IPS DF 6.9 (cell line): ENCODE measurements around the gene PPTC7.
"Not testable (repeated sequence)": the region's sequence is repeated elsewhere in the genome, so short reads cannot be mapped to it uniquely, and the experiment has no call there.

Experiments used
- DNase-seq: peaks from one replicate; pipeline ENCODE4 v3.0.0-alpha.2; 2013; ENCODE audit warnings: low read depth, low spot score
- H3K27ac ChIP-seq: one replicate; pipeline ENCODE4 v1.5.1; 2013; ENCODE audit warnings: low read length, control low read depth
- H3K27me3 ChIP-seq: 2 replicates; pipeline ENCODE4 v1.6.1; 2013; ENCODE audit warnings: mild to moderate bottlenecking, low read length; ENCODE audit not compliant: control insufficient read depth, insufficient read depth
- H3K36me3 ChIP-seq: 2 replicates; pipeline ENCODE4 v1.6.1; 2013; ENCODE audit warnings: low read length; ENCODE audit not compliant: control insufficient read depth, insufficient read depth
- H3K4me1 ChIP-seq: 2 replicates; pipeline ENCODE4 v1.6.1; 2013; ENCODE audit warnings: low read length; ENCODE audit not compliant: control insufficient read depth, insufficient read depth
- H3K4me3 ChIP-seq: 2 replicates; pipeline ENCODE4 v1.5.1; 2013; ENCODE audit warnings: mild to moderate bottlenecking, low read length
- H3K9me3 ChIP-seq: 2 replicates; pipeline ENCODE4 v1.6.1; 2013; ENCODE audit warnings: low read length, inconsistent platforms; ENCODE audit not compliant: control insufficient read depth, insufficient read depth
- whole genome bisulfite sequencing: extraction: QIAGEN DNeasy Blood & Tissue Kit; methylation state at CpG from one replicate; pipeline ENCODE4 v1.1.7; 2013; ENCODE audit warnings: mixed read lengths, missing lambda C conversion rate; ENCODE audit not compliant: insufficient read length, insufficient coverage; 5-methylcytosine and 5-hydroxymethylcytosine counted together

PPTC7 gene

GRCh38 chr12:110546339-110546738, 36.8 kb downstream of the PPTC7 start:
- no peak for DNase-seq
- no peaks in the 10 kb centered on the region for H3K4me1 ChIP-seq
- H3K4me3 ChIP-seq: no peak overlapping the region
- H3K36me3 ChIP-seq: no peaks in the 10 kb centered on the region; the same call in 1 of the 2 replicates
- no peaks in the 10 kb centered on the region for H3K9me3 ChIP-seq
- WGBS: no CpG with 5 or more reads among the region's 3 CpGs
- H3K27me3 ChIP-seq: no peaks in the 10 kb centered on the region
- no peak overlapping the region for H3K27ac ChIP-seq

GRCh38 chr12:110545812-110546211, 37.3 kb downstream of the PPTC7 start:
- no peaks in the 10 kb centered on the region for H3K4me1 ChIP-seq

GRCh38 chr12:110545259-110545658, 37.9 kb downstream of the PPTC7 start:
- not testable (repeated sequence) for H3K36me3 ChIP-seq, DNase-seq, H3K4me3 ChIP-seq, H3K27ac ChIP-seq, H3K9me3 ChIP-seq, H3K4me1 ChIP-seq, H3K27me3 ChIP-seq
- WGBS: no CpG with 5 or more reads among the region's 4 CpGs

More at GRCh38 chr12:110545812-110546211, 37.3 kb downstream of the PPTC7 start:
- no peak for DNase-seq
- no peaks in the 10 kb centered on the region; the same call in 1 of the 2 replicates for H3K36me3 ChIP-seq
- no peak overlapping the region for H3K27ac ChIP-seq
- no peaks in the 10 kb centered on the region for H3K27me3 ChIP-seq
- no peaks in the 10 kb centered on the region for H3K9me3 ChIP-seq
- no CpG with 5 or more reads among the region's 10 CpGs for WGBS
- H3K4me3 ChIP-seq: no peak overlapping the region

- Histone ChIP-seq H3K27me3 (no peaks in the 10 kb centered on the region), H3K9me3 (no peaks in the 10 kb centered on the region), H3K36me3 (no peaks in the 10 kb centered on the region; the same call in 1 of the 2 replicates), H3K4me1 (no peaks in the 10 kb centered on the region), H3K27ac (no peak overlapping the region), H3K4me3 (no peak overlapping the region)
- WGBS: no CpG with 5 or more reads among the region's 4 CpGs
- DNase-seq: no peak
Measured at GRCh38 chr12:110543965-110544364, 39.2 kb downstream of the PPTC7 start.

GRCh38 chr12:110543252-110543959, 39.7 kb downstream of the PPTC7 start:
- Histone ChIP-seq H3K4me1 (no peaks in the 10 kb centered on the region), H3K36me3 (peaks cover 2% of the 10 kb centered on the region; the same call in 1 of the 2 replicates), H3K27ac (no peak overlapping the region), H3K9me3 (no peaks in the 10 kb centered on the region), H3K4me3 (no peak overlapping the region), H3K27me3 (no peaks in the 10 kb centered on the region)
- no CpG with 5 or more reads among the region's 7 CpGs for WGBS
- no peak for DNase-seq

GRCh38 chr12:110540048-110540447, 43.1 kb downstream of the PPTC7 start:
- Histone ChIP-seq H3K4me1 (no peaks in the 10 kb centered on the region), H3K9me3 (no peaks in the 10 kb centered on the region), H3K27ac (no peak overlapping the region), H3K36me3 (peaks cover 2% of the 10 kb centered on the region; the same call in 1 of the 2 replicates), H3K27me3 (no peaks in the 10 kb centered on the region), H3K4me3 (no peak overlapping the region)
- WGBS: no CpG with 5 or more reads among the region's 8 CpGs
- no peak for DNase-seq

- no CpG with 5 or more reads among the region's 5 CpGs for WGBS
- Histone ChIP-seq H3K27ac (no peak overlapping the region), H3K36me3 (peaks cover 2% of the 10 kb centered on the region; the same call in 1 of the 2 replicates), H3K27me3 (no peaks in the 10 kb centered on the region), H3K4me3 (no peak overlapping the region), H3K9me3 (no peaks in the 10 kb centered on the region), H3K4me1 (no peaks in the 10 kb centered on the region)
- no peak for DNase-seq
Measured at GRCh38 chr12:110538869-110539622, 44.1 kb downstream of the PPTC7 start.

GRCh38 chr12:110537605-110538409, 45.3 kb downstream of the PPTC7 start:
- peaks cover 2% of the 10 kb centered on the region; the same call in 1 of the 2 replicates for H3K36me3 ChIP-seq
- no peak for DNase-seq
- H3K27ac ChIP-seq: no peak overlapping the region
- no CpG with 5 or more reads among the region's 9 CpGs for WGBS
- H3K9me3 ChIP-seq: no peaks in the 10 kb centered on the region
- no peak overlapping the region for H3K4me3 ChIP-seq
- no peaks in the 10 kb centered on the region for H3K27me3 ChIP-seq
- H3K4me1 ChIP-seq: peaks cover 2% of the 10 kb centered on the region; the same call in 1 of the 2 replicates

- no peak for DNase-seq
- Histone ChIP-seq H3K9me3 (no peaks in the 10 kb centered on the region), H3K27me3 (no peaks in the 10 kb centered on the region), H3K4me1 (peaks cover 2% of the 10 kb centered on the region; the same call in 1 of the 2 replicates), H3K4me3 (no peak overlapping the region), H3K27ac (no peak overlapping the region), H3K36me3 (peaks cover 2% of the 10 kb centered on the region; the same call in 1 of the 2 replicates)
- no CpG with 5 or more reads among the region's 4 CpGs for WGBS
Measured at GRCh38 chr12:110536834-110537604, 46.1 kb downstream of the PPTC7 start.
